ENCODE measurements around the gene ATXN3L.
"Not testable (repeated sequence)": the region's sequence is repeated elsewhere in the genome, so short reads cannot be mapped to it uniquely, and the experiment has no call there.

ATXN3L gene

DNA sequence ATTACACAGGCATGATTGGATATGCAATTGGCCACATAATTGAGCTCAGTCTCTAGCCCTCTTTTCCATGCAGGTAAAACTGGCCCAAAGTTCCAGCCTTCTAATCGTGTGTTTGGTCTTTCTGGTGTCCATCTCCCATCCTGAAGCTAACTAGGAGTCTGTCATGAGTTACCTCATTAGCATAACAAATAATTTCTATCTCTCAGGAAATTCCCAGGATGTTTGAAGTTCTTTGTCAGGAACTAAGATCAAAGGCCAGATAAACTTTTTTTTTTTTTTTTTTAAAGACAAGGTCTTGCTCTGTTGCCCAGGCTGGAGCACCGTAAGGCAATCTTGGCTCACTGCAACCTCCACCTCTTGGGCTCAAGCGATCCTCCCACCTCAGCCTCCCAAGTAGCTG, 15.8 kb downstream of the ATXN3L start (continued):
- TF ChIP-seq, protein P1, sequence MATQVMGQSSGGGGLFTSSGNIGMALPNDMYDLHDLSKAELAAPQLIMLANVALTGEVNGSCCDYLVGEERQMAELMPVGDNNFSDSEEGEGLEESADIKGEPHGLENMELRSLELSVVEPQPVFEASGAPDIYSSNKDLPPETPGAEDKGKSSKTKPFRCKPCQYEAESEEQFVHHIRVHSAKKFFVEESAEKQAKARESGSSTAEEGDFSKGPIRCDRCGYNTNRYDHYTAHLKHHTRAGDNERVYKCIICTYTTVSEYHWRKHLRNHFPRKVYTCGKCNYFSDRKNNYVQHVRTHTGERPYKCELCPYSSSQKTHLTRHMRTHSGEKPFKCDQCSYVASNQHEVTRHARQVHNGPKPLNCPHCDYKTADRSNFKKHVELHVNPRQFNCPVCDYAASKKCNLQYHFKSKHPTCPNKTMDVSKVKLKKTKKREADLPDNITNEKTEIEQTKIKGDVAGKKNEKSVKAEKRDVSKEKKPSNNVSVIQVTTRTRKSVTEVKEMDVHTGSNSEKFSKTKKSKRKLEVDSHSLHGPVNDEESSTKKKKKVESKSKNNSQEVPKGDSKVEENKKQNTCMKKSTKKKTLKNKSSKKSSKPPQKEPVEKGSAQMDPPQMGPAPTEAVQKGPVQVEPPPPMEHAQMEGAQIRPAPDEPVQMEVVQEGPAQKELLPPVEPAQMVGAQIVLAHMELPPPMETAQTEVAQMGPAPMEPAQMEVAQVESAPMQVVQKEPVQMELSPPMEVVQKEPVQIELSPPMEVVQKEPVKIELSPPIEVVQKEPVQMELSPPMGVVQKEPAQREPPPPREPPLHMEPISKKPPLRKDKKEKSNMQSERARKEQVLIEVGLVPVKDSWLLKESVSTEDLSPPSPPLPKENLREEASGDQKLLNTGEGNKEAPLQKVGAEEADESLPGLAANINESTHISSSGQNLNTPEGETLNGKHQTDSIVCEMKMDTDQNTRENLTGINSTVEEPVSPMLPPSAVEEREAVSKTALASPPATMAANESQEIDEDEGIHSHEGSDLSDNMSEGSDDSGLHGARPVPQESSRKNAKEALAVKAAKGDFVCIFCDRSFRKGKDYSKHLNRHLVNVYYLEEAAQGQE (tag by site-specific recombination; IDR thresholded peaks at IDR 0.05) = no peak
- TF ChIP-seq GFI1B (tag by site-specific recombination; IDR thresholded peaks at IDR 0.05) (no peak), ZNF560 (tag by site-specific recombination; IDR thresholded peaks at IDR 0.05; ENCODE audit: borderline replicate concordance) (no peak), MYNN (tag by site-specific recombination; IDR thresholded peaks at IDR 0.05; ENCODE audit: borderline replicate concordance) (no peak), ZNF391 (tag by site-specific recombination; IDR thresholded peaks at IDR 0.05; ENCODE audit: borderline replicate concordance, low read depth) (no peak)

DNA sequence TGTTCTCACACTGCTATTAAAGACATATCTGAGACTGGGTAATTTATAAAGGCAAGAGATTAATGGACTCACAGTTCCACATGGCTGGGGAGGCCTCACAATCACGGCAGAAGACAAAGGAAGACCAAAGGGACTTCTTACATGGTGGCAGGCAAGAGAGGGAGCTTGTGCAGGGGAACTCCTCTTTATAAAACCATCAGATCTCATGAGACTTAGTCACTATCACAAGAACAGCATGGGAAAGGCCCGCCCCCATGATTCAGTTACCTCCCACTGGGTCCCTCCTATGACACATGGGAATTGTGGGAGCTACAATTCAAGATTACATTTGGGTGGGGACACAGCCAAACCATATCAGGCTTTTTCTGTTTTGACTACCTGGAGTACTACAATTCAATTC, 16.6 kb downstream of the ATXN3L start:
- H3K9me3 ChIP-seq (ENCODE audit: control insufficient read depth, insufficient read depth, low read depth, low read length); POLR2A ChIA-PET; H3K4me3 ChIP-seq (ENCODE audit: low read depth, low read length); H3K36me3 ChIP-seq (ENCODE audit: control insufficient read depth in 2 of 2, insufficient read depth in 1 of 2, low read length in 2 of 2); H3K27ac ChIP-seq (ENCODE audit: extremely low read depth, low read depth, low read length): not testable (repeated sequence)
- peak; percentile 44 for TF ChIP-seq SETDB1 (IDR thresholded peaks at IDR 0.05; ENCODE audit: insufficient read length, low read length)
- CTCF ChIA-PET = interaction anchor here (0.7 to 1.5 kb wide), 4 partner anchors 21 to 400 kb away, joined by 3 read pairs; no protein-coding TSS in a partner anchor
- H3K4me1 ChIP-seq (ENCODE audit: control insufficient read depth, insufficient read depth, low read length) = peaks cover 14% of the 10 kb centered on the region

DNA sequence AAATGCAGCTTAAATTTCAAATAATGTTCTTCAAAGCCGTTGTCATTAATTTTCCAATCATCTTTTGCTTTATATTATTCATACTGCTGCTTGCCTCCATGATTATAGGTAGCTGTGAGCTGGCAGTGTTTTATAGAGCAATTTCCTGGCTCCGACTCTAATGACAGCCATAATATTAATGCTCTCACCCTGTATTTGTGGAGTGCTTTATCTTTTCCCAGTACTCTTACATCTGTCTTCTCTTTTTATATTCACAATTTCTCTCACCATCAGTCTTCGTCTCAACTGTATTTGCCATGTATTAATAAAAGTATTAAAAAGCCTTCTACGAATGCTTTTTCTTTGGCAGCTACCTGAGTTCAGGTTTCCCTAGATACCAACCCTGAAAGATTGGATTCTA, 21.0 kb downstream of the ATXN3L start:
- ChIA-PET POLR2A (interaction anchor here (1.2 kb wide), 1 partner anchor 70 kb away, joined by 16 read pairs; no protein-coding TSS in a partner anchor), CTCF (interaction anchor here (0.7 to 1.1 kb wide), 2 partner anchors 103 to 194 kb away, joined by 3 read pairs; no protein-coding TSS in a partner anchor)
- H3K9me3 ChIP-seq (ENCODE audit: control insufficient read depth, insufficient read depth, low read depth, low read length) = no peaks in the 10 kb centered on the region
- H3K27ac ChIP-seq (ENCODE audit: extremely low read depth, low read depth, low read length) = peak overlapping the region; percentile 50
- H3K4me3 ChIP-seq (ENCODE audit: low read depth, low read length) = no peak overlapping the region
- H3K4me1 ChIP-seq (ENCODE audit: control insufficient read depth, insufficient read depth, low read length) = peaks cover 25% of the 10 kb centered on the region
- TF ChIP-seq MZF1 (tag by site-specific recombination; IDR thresholded peaks at IDR 0.05; ENCODE audit: borderline replicate concordance) (no peak), TRIM28 (IDR thresholded peaks at IDR 0.05; ENCODE audit: borderline replicate concordance, low read length) (peak; percentile 52; the same call in 1 of the 2 replicates)
- H3K36me3 ChIP-seq (ENCODE audit: control insufficient read depth in 2 of 2, insufficient read depth in 1 of 2, low read length in 2 of 2) = no peaks in the 10 kb centered on the region

DNA sequence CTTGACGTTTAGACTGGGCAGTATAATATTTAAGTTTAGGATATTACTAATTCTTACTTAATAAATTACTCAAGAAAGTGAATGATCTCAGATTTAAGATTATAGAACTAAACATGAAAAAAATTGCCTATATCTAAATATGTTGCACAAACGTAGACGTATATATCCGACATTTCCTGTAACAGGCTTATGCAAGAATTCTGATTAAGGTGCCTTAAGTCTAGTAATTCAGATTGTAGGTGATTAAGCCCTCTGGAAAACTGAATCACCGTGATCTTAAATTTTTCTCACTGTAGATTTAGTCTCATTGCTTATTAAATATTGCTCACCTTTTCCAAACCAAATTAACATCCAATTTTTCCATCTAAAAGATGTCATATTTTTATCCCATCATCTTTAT, 24.0 kb downstream of the ATXN3L start:
- no peak overlapping the region for H3K4me3 ChIP-seq (ENCODE audit: low read depth, low read length)
- no peaks in the 10 kb centered on the region for H3K9me3 ChIP-seq (ENCODE audit: control insufficient read depth, insufficient read depth, low read depth, low read length)
- H3K4me1 ChIP-seq (ENCODE audit: control insufficient read depth, insufficient read depth, low read length) = peaks cover 32% of the 10 kb centered on the region
- ChIA-PET POLR2A (interaction anchor here (1.2 kb wide), 1 partner anchor 9 kb away, joined by 4 read pairs; no protein-coding TSS in a partner anchor), CTCF (interaction anchor here (1.3 kb wide), 1 partner anchor 349 kb away, joined by 7 read pairs; no protein-coding TSS in a partner anchor)
- no peaks in the 10 kb centered on the region for H3K36me3 ChIP-seq (ENCODE audit: control insufficient read depth in 2 of 2, insufficient read depth in 1 of 2, low read length in 2 of 2)
- no peak overlapping the region for H3K27ac ChIP-seq (ENCODE audit: extremely low read depth, low read depth, low read length)
- TF ChIP-seq ZNF596 (tag by site-specific recombination; IDR thresholded peaks at IDR 0.05) = no peak
- no peak for TF ChIP-seq ZNF19 (tag by site-specific recombination; IDR thresholded peaks at IDR 0.05; ENCODE audit: low read depth)
- TF ChIP-seq ZNF549 (tag by site-specific recombination; IDR thresholded peaks at IDR 0.05) = no peak
- no peak for TF ChIP-seq ZNF843 (tag by site-specific recombination; IDR thresholded peaks at IDR 0.05)
- no peak for TF ChIP-seq ZNF112 (tag by site-specific recombination; IDR thresholded peaks at IDR 0.05)
- no peak for TF ChIP-seq ZNF221 (tag by site-specific recombination; IDR thresholded peaks at IDR 0.05; ENCODE audit: borderline replicate concordance)
- TF ChIP-seq, protein P2, sequence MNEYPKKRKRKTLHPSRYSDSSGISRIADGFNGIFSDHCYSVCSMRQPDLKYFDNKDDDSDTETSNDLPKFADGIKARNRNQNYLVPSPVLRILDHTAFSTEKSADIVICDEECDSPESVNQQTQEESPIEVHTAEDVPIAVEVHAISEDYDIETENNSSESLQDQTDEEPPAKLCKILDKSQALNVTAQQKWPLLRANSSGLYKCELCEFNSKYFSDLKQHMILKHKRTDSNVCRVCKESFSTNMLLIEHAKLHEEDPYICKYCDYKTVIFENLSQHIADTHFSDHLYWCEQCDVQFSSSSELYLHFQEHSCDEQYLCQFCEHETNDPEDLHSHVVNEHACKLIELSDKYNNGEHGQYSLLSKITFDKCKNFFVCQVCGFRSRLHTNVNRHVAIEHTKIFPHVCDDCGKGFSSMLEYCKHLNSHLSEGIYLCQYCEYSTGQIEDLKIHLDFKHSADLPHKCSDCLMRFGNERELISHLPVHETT (tag by site-specific recombination; IDR thresholded peaks at IDR 0.05) = no peak
- TF ChIP-seq ZNF701 (tag by site-specific recombination; IDR thresholded peaks at IDR 0.05) = no peak
- no peak for TF ChIP-seq ZNF529 (tag by site-specific recombination; IDR thresholded peaks at IDR 0.05; ENCODE audit: insufficient replicate concordance)
- TF ChIP-seq, protein P3, sequence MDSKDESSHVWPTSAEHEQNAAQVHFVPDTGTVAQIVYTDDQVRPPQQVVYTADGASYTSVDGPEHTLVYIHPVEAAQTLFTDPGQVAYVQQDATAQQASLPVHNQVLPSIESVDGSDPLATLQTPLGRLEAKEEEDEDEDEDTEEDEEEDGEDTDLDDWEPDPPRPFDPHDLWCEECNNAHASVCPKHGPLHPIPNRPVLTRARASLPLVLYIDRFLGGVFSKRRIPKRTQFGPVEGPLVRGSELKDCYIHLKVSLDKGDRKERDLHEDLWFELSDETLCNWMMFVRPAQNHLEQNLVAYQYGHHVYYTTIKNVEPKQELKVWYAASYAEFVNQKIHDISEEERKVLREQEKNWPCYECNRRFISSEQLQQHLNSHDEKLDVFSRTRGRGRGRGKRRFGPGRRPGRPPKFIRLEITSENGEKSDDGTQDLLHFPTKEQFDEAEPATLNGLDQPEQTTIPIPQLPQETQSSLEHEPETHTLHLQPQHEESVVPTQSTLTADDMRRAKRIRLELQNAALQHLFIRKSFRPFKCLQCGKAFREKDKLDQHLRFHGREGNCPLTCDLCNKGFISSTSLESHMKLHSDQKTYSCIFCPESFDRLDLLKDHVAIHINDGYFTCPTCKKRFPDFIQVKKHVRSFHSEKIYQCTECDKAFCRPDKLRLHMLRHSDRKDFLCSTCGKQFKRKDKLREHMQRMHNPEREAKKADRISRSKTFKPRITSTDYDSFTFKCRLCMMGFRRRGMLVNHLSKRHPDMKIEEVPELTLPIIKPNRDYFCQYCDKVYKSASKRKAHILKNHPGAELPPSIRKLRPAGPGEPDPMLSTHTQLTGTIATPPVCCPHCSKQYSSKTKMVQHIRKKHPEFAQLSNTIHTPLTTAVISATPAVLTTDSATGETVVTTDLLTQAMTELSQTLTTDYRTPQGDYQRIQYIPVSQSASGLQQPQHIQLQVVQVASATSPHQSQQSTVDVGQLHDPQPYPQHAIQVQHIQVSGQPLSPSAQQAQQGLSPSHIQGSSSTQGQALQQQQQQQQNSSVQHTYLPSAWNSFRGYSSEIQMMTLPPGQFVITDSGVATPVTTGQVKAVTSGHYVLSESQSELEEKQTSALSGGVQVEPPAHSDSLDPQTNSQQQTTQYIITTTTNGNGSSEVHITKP (tag by site-specific recombination; IDR thresholded peaks at IDR 0.05) = no peak
- no peak for TF ChIP-seq ZBTB48 (tag by site-specific recombination; IDR thresholded peaks at IDR 0.05)
- TF ChIP-seq ZNF354C (tag by site-specific recombination; IDR thresholded peaks at IDR 0.05; ENCODE audit: borderline replicate concordance, low read depth) = no peak
- no peak for TF ChIP-seq ZNF184 (tag by site-specific recombination; IDR thresholded peaks at IDR 0.05)
- TF ChIP-seq YY1 (tag by site-specific recombination; IDR thresholded peaks at IDR 0.05) = no peak

All from HEK293 (cell line).